ENCODE data around the gene CD209.

GRCh38 chr19:7730286-7731217 lies 16.8 kb downstream of the CD209 start:
- TF ChIP-seq EZH2 (IDR thresholded peaks at IDR 0.05; ENCODE audit: insufficient read depth, poor library complexity, severe bottlenecking) (no peak), EZH2phosphoT487 (IDR thresholded peaks at IDR 0.05; ENCODE audit: insufficient read depth, low read depth) (no peak)

Measured in GM23248 (cell line).